Neuronal stem cell (in vitro differentiated cells): ENCODE measurements around the gene MYO9B.
A peak's percentile ranks its signal among the peaks of the same experiment; 100 is the strongest.

Experiments
- DNase-seq: peaks from one replicate; pipeline ENCODE4 v3.0.0-alpha.2; 2013; ENCODE audit warnings: low spot score
- H2AFZ ChIP-seq: one replicate; pipeline ENCODE4 v1.6.1; 2013; ENCODE audit warnings: mild to moderate bottlenecking, low read length, inconsistent platforms
- H2AK5ac ChIP-seq: 2 replicates; pipeline ENCODE4 v1.6.1; 2013; ENCODE audit warnings: low read depth, mild to moderate bottlenecking, inconsistent platforms, low read length, moderate library complexity, mixed read lengths
- H2BK120ac ChIP-seq: 2 replicates; pipeline ENCODE4 v1.6.1; 2013; ENCODE audit warnings: low read depth, mild to moderate bottlenecking, inconsistent platforms, low read length, moderate library complexity, mixed read lengths
- H2BK12ac ChIP-seq: one replicate; pipeline ENCODE4 v1.6.1; 2013; ENCODE audit warnings: low read length, inconsistent platforms
- H2BK15ac ChIP-seq: 2 replicates; pipeline ENCODE4 v1.6.1; 2013; ENCODE audit warnings: mild to moderate bottlenecking, low read length, inconsistent platforms, mixed read lengths
- H2BK5ac ChIP-seq: one replicate; pipeline ENCODE4 v1.6.1; 2013; ENCODE audit warnings: inconsistent platforms, mild to moderate bottlenecking, low read length, moderate library complexity
- H3K14ac ChIP-seq: one replicate; pipeline ENCODE4 v1.6.1; 2013; ENCODE audit warnings: low read length, inconsistent platforms
- H3K18ac ChIP-seq: 2 replicates; pipeline ENCODE4 v1.6.1; 2013; ENCODE audit warnings: low read length, inconsistent platforms
- H3K23ac ChIP-seq: 2 replicates; pipeline ENCODE4 v1.6.1; 2013; ENCODE audit warnings: low read depth, mild to moderate bottlenecking, mixed read lengths, low read length, inconsistent platforms; ENCODE audit not compliant: poor library complexity
- H3K27ac ChIP-seq: replicated peaks from 3 replicates; pipeline ENCODE4 v1.5.1; 2013; ENCODE audit warnings: low read length, inconsistent platforms
- H3K27me3 ChIP-seq, 3 experiments: 2 replicates each; pipeline ENCODE4 v1.6.1; 2013; ENCODE audit warnings: low read length in 3 of 3, mild to moderate bottlenecking in 2 of 3, inconsistent platforms in 1 of 3, low read depth in 1 of 3, mixed read lengths in 1 of 3, moderate library complexity in 1 of 3; ENCODE audit not compliant: control insufficient read depth in 3 of 3, insufficient read depth in 3 of 3
- H3K36me3 ChIP-seq, 2 donors: replicated peaks in 1 of 2; 2 replicates each; pipeline ENCODE4 v1.6.1; 2013; ENCODE audit warnings: low read length in 2 of 2; ENCODE audit not compliant: control insufficient read depth in 2 of 2, insufficient read depth in 2 of 2
- H3K4ac ChIP-seq: 2 replicates; pipeline ENCODE4 v1.6.1; 2013; ENCODE audit warnings: inconsistent platforms, mild to moderate bottlenecking, low read length, moderate library complexity
- H3K4me1 ChIP-seq, 2 donors: 1 replicate in 1 of 2; 2 replicates in 1 of 2; pipeline ENCODE4 v1.6.1; 2013; ENCODE audit warnings: low read length in 2 of 2, low read depth in 1 of 2; ENCODE audit not compliant: control insufficient read depth in 2 of 2, insufficient read depth in 1 of 2
- H3K4me2 ChIP-seq: one replicate; pipeline ENCODE4 v1.6.1; 2013; ENCODE audit warnings: mild to moderate bottlenecking, low read length, inconsistent platforms; ENCODE audit not compliant: insufficient read depth, poor library complexity, severe bottlenecking
- H3K4me3 ChIP-seq, 2 donors: 2 replicates each; pipeline ENCODE4 v1.5.1; 2013; ENCODE audit warnings: low read length in 2 of 2, mild to moderate bottlenecking in 2 of 2, inconsistent platforms in 1 of 2, moderate library complexity in 1 of 2
- H3K79me1 ChIP-seq: one replicate; pipeline ENCODE4 v1.6.1; 2013; ENCODE audit warnings: low read depth, mild to moderate bottlenecking, inconsistent platforms, low read length, moderate library complexity
- H3K9ac ChIP-seq: one replicate; pipeline ENCODE4 v1.6.1; 2013; ENCODE audit warnings: mild to moderate bottlenecking, low read depth, low read length, inconsistent platforms; ENCODE audit not compliant: poor library complexity
- H3K9me3 ChIP-seq, 2 donors: replicated peaks in 1 of 2; 2 replicates each; pipeline versions ENCODE3 to v1.6.1; 2013; ENCODE audit warnings: low read length in 2 of 2, mild to moderate bottlenecking in 2 of 2, inconsistent platforms in 1 of 2, low read depth in 1 of 2, mixed read lengths in 1 of 2, moderate library complexity in 1 of 2; ENCODE audit not compliant: control insufficient read depth in 2 of 2, insufficient read depth in 1 of 2
- H4K8ac ChIP-seq: one replicate; pipeline ENCODE4 v1.6.1; 2013; ENCODE audit warnings: low read depth, mild to moderate bottlenecking, inconsistent platforms, low read length, moderate library complexity
- H4K91ac ChIP-seq: one replicate; pipeline ENCODE4 v1.6.1; 2013; ENCODE audit warnings: low read length, low read depth, mild to moderate bottlenecking, inconsistent platforms; ENCODE audit not compliant: poor library complexity
- WGBS, 2 donors: extraction: QIAGEN DNeasy Blood & Tissue Kit; methylation state at CpG; one replicate each; pipeline ENCODE4 v1.1.7; 2013; ENCODE audit warnings: missing lambda C conversion rate in 2 of 2, mixed read lengths in 1 of 2; ENCODE audit not compliant: insufficient read length in 2 of 2, insufficient replicate concordance in 1 of 2; ENCODE audit errors: extremely low coverage in 2 of 2; 5-methylcytosine and 5-hydroxymethylcytosine counted together

MYO9B gene

DNA sequence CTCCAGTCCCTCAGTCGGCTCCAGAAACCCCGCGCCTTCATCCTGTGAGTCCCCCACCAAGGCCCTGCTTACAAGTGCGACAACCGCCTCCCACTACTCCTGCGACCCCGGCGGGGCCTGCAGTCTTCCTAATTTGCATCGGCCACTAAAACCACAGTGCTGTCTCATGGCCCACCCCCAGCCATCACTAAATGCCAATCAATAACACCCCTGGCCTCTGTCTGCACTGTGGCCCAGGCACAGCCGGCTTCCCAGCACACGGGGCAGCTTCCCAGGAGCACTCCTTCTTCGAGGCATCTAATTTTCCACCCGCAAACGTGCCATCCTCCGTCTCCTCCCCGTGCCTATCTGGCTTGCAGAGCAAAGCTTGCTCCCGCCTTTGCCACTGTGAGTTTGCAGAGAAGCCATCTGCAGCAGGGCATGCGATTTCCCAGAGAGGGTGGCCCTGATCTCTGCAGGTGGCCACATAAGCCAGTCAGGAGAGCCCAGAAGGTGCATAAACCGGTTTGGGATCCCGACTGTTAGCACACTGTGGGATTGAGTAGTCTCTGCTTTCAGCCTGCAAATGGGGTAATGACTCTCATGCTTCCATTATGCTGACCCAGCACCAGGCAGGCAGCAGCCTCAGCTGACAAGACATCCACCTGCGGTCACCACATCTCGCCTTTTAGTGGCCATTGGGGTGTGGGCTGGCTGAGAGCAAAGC is 105.6 kb downstream of the MYO9B start:
- Histone ChIP-seq H2BK120ac (no peak overlapping the region), H3K4ac (no peak overlapping the region), H3K79me1 (no peaks in the 10 kb centered on the region), H3K4me2 (no peak overlapping the region), H3K23ac (no peak overlapping the region), H3K36me3 (peaks cover 20 to 83% of the 10 kb centered on the region in 2 donors), H2AK5ac (peak overlapping the region; percentile 26), H3K18ac (no peak overlapping the region), H3K4me3 (no peak overlapping the region), H2BK5ac (peak overlapping the region; percentile 39), H3K14ac (no peak overlapping the region), H2BK12ac (no peak overlapping the region), H3K9me3 (no peaks in the 10 kb centered on the region), H4K8ac (no peak overlapping the region), H4K91ac (no peak overlapping the region), H3K9ac (no peak overlapping the region), H3K27ac (no peak overlapping the region), H2BK15ac (no peak overlapping the region), H3K27me3 (no peaks in the 10 kb centered on the region), H3K4me1 (no peaks in the 10 kb centered on the region), H2AFZ (no peak overlapping the region)
- no peak for DNase-seq
- no CpG with 5 or more reads among the region's 22 CpGs for WGBS, 2 donors

DNA sequence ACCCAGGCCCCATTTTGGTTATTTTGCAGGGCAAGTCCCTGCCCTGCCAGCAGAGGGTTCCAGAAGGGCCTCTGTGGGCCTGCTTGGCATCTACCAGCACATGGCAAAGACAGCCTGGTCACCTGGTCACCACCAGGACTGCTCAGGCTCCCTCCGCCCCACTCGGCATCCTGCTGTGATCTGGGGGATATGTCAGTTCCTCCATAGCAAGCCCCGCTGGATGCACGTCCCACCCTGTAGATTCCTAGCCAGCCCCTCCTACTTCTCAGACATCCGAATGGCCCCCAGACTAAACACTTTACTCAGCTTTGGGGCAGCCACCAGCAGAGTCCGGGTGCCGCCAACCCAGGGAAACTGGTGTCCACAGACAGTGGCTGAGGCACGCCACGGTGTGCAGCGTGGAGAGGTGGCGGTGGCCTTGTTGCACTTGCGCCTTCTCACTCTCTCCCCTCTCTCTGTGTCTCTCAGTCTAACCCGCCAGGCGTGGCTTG is 107.7 kb downstream of the MYO9B start:
- H2BK5ac ChIP-seq, result peak overlapping the region; percentile 24
- H3K9me3 ChIP-seq, result no peaks in the 10 kb centered on the region
- no peaks in the 10 kb centered on the region for H3K27me3 ChIP-seq
- WGBS, 2 donors, result no CpG with 5 or more reads among the region's 14 CpGs
- H4K8ac ChIP-seq, result no peak overlapping the region
- no peaks in the 10 kb centered on the region for H3K4me1 ChIP-seq
- H3K4ac ChIP-seq, result no peak overlapping the region
- H3K27ac ChIP-seq, result no peak overlapping the region
- H3K9ac ChIP-seq, result peak overlapping the region; percentile 21
- no peak overlapping the region for H2AFZ ChIP-seq
- no peak overlapping the region for H3K4me2 ChIP-seq
- no peaks in the 10 kb centered on the region for H3K79me1 ChIP-seq
- peaks cover 27 to 83% of the 10 kb centered on the region in 2 donors for H3K36me3 ChIP-seq
- H2BK15ac ChIP-seq, result no peak overlapping the region
- H4K91ac ChIP-seq, result no peak overlapping the region
- no peak overlapping the region for H3K4me3 ChIP-seq
- H3K14ac ChIP-seq, result no peak overlapping the region
- no peak overlapping the region for H2BK120ac ChIP-seq
- no peak overlapping the region for H3K18ac ChIP-seq
- no peak overlapping the region for H2BK12ac ChIP-seq
- H3K23ac ChIP-seq, result no peak overlapping the region
- no peak overlapping the region for H2AK5ac ChIP-seq
- DNase-seq, result no peak

DNA sequence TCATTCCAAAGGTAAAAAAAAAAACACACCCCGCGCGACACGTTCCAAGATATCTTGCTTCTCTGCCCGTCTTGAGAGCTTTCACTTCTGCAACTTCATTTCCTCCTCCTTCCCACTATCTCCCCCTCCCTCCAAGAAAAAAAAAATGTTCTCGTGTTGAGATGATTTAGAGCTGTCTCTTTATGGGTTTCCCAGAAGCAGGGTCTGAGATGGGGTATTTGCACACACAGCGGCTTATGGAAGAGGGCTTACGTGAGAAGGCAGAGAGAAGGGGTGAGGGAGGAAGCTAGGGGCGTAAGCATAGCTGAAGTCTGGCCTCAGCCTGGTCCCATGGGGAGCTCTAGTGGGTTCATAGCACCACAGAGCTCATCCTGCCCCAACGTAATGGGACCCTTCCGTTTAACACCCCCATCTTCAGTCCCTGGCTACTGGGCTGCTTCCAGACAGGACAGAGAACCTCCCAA is 108.3 kb downstream of the MYO9B start:
- Histone ChIP-seq H3K18ac (no peak overlapping the region), H3K4me1 (no peaks in the 10 kb centered on the region), H3K9ac (no peak overlapping the region), H3K4ac (no peak overlapping the region), H3K4me2 (no peak overlapping the region), H3K79me1 (no peaks in the 10 kb centered on the region), H3K27me3 (no peaks in the 10 kb centered on the region), H3K36me3 (peaks cover 27 to 85% of the 10 kb centered on the region in 2 donors), H3K4me3 (no peak overlapping the region), H4K8ac (no peak overlapping the region), H3K9me3 (no peaks in the 10 kb centered on the region), H4K91ac (no peak overlapping the region), H3K27ac (no peak overlapping the region), H2AK5ac (no peak overlapping the region), H2BK120ac (no peak overlapping the region), H2BK12ac (no peak overlapping the region), H2AFZ (no peak overlapping the region), H3K14ac (no peak overlapping the region), H2BK15ac (no peak overlapping the region), H2BK5ac (no peak overlapping the region), H3K23ac (no peak overlapping the region)
- WGBS, 2 donors, result no CpG with 5 or more reads among the region's 11 CpGs
- DNase-seq, result no peak

DNA sequence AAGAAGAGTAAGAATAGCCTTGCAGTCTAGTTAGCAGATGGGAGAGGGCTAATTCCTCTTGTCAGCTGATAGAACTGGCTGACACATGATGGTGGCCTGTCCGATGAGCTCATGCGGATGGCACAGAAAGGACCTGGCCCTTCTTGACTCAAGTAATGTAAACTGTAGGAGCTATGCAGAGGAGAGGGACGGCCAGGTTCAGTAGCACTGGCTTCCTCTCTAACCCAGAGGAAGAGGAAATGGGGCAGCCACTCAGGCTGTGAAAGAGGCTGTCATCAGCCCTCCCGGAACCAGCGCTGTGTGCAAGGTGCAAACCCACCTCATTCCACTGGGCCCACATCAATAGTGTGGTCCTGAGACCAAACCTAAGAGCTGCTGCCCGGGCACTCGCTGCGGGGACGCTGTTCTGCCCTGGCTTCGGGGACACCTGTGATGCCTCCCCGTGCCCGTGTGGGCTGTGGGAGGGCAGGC is 108.8 kb downstream of the MYO9B start:
- Histone ChIP-seq H3K18ac (no peak overlapping the region), H3K4me2 (no peak overlapping the region), H3K4me1 (no peaks in the 10 kb centered on the region), H2AK5ac (peak overlapping the region; percentile 46), H3K27me3 (no peaks in the 10 kb centered on the region), H2BK15ac (no peak overlapping the region), H3K79me1 (no peaks in the 10 kb centered on the region), H3K9me3 (no peaks in the 10 kb centered on the region), H2BK120ac (no peak overlapping the region), H2BK5ac (no peak overlapping the region), H3K14ac (no peak overlapping the region), H2AFZ (no peak overlapping the region), H3K9ac (peak overlapping the region; percentile 21), H3K23ac (no peak overlapping the region), H4K91ac (no peak overlapping the region), H3K4ac (no peak overlapping the region), H4K8ac (no peak overlapping the region), H3K36me3 (peaks cover 29 to 85% of the 10 kb centered on the region in 2 donors), H3K4me3 (no peak overlapping the region), H3K27ac (no peak overlapping the region), H2BK12ac (no peak overlapping the region)
- no CpG with 5 or more reads among the region's 12 CpGs for WGBS, 2 donors
- DNase-seq, result no peak
